Activated CD4-positive, CD25-positive, alpha-beta regulatory T cell treated with anti-CD3 and anti-CD28 coated beads, Interleukin-2, amount 50 U/mL, for 24 hours (primary cell): Measurements from ENCODE around the gene ADAM15.

Experiments used
- ATAC-seq, 2 donors: fragments of 150-1000 bp; cut with Tn5 transposase; one replicate each; pipeline ENCODE4 v1.10.0; 2021; ENCODE audit warnings: mild to moderate bottlenecking in 1 of 2, moderate library complexity in 1 of 2

The ADAM15 gene

DNA sequence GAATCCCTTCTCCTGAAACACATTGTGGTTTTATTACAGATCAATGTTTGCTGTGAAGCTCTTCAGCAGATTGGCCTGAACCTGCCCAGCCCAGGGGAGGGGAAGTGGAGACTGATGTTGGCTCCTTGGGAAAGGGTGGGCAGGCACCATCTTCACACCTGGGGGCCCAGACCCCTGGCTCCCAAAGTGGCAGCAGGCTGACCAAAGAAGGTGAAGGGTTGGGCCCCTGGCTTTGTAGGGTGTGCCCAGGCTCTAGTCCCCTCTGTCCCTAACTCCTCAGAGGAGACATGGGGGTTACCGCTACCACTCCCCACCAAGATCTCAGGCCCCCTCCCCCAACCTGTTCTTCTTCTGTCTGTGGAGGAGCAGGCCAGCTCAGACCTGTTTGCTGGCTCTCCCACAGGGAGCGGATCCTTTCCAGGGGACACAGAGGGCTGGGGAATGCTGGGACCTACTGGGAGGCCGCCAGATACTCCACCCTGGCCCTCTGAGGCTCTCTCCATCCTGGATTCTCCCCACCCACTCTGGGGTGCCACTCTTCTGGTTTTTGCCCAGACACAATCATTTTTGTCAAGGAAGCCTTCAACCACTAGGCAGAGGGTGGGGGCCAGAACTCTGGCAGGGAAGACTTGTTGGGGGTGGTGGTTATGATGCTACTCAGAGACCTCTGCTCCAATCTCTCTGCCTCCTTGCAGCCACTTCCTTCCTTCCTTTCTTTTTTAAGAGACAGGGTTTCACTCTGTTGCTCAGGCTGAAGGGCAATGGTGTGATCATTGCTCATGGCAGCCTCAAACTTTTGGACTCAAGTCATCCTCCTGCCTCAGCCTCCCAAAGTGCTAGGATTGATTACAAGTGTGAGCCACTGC is 22.5 kb downstream of the ADAM15 start:
- no peak for ATAC-seq

DNA sequence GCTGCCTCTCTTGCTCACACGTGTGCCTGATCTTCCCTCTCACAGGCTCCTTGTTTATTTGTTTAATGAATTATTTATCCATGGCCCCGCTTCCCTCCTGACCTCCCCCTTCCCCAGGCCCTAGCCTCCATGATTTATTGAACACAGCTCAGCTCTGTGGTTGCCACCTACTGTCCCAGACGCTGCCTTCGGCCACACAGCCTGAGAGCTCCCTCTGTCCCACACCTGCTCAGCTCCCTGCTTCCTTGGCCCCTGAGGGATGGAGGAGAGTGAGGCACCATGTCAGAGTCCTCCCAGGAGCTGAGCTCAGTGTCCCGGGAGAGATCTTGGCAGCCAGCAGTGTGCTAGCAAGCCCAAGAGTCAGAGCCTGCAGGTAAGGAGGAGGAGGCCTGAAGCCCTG is 24.4 kb downstream of the ADAM15 start:
- ATAC-seq, result no peak

DNA sequence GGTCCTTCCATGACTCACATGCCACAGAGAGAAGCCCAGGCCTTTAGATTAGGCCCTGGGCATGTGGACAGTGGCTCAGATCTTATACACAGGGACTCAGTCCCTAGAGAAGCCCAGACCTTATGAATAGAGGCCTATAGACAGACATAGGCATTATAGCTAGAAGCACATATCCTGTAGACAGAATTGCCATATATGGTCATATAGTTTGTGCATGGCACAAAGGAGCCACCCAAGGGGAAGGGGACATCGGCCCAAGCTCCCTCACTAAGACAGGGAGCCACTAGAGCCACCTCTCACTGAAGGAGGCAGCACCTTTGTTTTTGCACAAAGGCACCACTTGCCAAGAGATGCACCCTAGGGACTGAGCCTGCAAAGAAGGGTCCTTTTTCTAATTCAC is 25.3 kb downstream of the ADAM15 start:
- no peak for ATAC-seq

DNA sequence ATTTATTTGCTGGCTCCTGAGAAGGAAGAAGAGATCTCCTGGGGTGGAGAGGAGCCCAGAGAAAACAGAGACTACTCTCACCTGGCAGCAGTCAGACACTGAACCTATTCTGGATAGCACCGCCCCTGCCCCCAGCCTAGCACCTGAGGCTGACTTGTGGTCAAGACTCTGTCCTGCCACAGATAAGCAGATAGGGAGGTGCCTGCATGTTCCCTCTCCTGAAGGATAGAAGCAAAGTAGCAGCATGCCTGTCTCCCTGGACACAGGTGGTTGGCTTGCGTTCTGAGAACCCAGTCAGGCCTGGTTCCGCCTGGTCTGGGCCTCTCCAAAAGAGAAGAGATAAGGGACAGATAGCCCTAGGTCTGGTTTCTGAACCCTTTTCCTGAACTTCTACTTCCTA is 26.2 kb downstream of the ADAM15 start:
- ATAC-seq, result no peak

DNA sequence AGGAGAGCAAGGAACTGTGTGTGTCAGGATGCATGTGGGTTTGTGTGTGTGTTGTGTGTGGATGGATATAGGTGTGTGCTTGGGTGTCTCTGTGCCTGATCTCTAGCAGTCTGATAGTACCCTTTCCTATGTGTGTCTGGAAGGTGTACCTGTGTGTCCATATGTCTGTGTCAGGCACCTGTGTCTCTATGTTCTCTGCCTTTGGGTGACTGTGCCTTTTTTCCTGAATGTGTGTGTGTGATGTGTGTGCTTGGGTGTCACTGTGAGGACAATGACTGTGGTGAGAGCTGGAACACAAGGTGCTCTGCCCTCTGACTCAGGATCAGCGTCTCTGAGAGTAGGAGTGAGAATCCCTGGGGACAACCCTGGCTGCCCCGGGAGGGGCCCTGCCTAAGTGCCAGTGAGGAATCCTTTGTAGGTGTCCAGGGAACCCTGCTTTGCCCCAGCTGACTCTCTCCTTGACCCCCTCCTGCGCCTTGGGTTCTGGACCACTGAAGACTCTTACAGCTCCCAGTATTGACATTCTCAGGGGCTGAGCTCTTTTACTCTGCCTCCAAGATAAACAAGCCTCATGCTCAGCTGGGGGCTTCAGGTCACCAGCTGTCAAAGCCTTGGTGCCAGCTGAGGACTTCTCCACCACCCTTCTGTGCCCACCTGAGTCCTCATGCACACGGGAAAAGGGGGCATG is 26.8 kb downstream of the ADAM15 start:
- ATAC-seq, result no peak

DNA sequence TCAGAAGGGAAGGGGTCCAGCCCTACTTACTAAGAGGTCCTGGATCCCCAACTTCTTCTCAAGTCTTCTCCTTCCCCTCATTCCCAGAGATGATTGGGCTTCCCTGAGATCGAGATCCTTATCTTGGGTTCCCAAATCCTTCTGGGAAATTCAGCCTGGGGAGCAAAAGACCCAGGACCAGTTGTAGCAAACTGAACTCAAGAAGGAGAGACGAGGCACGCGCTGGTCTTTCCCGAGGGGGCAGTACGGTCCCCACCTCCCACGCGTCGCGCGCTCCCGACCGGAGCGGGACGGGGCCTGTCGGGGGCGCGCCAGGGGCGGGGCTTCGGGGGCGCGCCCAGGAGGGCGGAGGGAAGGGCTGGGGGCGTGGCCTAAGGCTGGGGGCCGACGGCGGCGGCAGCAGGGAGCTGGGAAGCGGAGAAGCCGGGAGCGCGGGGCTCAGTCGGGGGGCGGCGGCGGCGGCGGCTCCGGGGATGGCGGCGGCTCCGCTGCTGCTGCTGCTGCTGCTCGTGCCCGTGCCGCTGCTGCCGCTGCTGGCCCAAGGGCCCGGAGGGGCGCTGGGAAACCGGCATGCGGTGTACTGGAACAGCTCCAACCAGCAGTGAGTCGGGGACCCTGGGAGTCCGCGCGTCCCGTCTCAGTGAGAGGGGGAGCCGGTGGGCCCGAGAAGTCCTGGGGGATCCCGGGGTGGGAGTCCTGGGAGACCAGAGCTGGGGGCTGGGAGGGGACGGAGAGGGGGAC is 27.5 kb downstream of the ADAM15 start, which contains the start of gene EFNA3:
Gene EFNA3 (plus strand): TSS at position 369 of the 741 bp plus-strand sequence. CDS start 105 bp downstream, at position 474.
- ATAC-seq, result peak; percentile 25 to 39

DNA sequence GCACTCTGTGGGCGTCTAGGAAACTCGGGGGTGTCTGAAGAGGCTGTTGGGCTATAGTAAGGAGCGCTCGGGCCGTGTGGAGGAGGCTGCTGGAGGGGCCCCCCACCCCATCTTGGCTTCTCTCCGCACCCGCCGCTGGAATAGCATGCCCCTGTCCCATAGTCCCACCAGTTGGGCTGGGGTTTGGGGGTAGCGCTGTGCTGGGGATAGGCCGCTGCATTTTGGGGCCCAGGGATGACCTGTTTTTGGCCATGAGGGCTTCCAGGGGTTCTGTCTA is 28.0 kb downstream of the ADAM15 start:
- no peak for ATAC-seq

DNA sequence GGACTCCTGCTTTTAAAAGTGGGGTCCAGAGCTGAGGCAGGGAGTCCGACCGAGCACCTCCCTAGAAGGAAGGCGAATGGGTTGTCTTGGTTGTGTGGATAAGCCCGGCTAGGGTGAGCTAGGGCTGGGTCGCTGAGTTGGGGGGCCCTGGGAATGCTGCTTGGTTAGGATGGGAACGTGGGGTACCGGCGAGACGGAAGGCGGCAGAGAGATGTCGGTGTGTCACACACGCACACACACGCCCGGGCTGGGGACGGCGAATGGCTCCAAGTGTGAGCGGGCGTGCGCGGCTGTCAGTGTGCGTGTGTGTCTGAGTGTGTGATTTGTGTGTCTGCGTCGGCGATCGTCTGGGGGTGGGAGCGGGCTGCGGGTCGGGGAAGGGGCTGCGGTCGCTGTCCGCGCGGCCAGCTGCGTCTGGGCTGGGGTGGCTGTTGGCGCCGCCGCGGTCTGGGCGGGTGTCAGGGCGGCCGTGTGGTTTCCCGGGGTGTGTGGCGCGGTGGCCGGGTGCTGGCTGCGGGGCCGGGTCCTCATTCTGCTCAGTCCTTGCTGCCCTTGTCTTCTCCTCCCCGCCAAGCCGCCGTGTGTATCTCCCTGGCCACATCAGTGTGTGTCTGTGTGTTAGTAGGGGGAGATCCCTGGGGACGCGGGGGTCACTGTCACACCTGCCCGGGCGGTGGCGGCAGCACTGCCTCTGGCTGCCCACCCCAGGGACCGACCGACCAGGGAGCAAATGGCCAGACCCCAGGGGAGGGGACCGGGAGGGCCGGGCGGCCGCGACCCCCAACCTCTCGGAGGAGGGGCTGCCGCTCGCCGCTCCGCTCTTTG is 28.6 kb downstream of the ADAM15 start:
- no peak for ATAC-seq

DNA sequence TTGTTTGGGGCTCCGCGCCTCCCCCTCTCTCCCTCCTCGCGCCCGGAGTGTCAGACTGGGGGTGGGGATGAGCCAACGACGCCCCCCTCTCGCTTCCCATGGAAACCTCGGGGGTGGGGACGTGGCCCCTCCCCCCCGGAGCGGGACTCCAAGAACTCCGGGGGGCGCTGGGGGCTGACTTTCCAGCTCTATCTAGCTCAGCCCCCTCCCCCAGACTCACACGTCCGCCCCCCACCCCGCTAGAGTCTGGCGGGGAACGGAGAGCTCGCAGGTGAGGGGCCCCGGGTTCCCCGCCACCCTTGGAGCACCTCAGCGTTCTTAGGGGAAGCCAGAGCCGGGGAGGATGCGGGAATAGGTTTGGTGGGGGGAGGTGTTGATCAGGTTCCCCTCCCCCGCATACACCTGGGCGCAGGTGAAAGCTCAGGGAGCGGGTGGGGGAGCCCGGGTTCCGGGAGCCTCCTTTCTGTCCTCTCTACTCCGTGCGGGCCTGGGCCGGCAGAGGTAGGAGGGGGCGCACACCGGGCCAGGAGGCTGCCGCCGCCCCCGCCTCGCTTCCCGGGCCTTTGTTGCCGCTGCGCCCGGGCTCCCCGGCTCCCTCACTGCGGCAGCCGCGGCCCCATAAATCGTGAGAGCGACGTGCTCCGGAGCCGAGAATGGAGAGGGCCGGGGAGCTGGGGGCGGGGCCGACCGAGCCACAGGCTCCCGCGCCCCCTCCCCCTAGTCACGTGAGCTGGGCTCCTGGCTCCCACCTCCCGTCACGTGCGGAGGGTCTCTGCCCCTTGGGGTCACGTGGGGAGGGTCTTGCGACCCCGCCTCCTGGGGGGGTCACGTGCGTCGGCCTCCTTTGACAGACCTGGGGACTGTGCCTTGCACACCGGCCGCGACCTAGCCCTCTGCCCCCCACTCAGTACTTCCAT is 29.5 kb downstream of the ADAM15 start:
- no peak for ATAC-seq

DNA sequence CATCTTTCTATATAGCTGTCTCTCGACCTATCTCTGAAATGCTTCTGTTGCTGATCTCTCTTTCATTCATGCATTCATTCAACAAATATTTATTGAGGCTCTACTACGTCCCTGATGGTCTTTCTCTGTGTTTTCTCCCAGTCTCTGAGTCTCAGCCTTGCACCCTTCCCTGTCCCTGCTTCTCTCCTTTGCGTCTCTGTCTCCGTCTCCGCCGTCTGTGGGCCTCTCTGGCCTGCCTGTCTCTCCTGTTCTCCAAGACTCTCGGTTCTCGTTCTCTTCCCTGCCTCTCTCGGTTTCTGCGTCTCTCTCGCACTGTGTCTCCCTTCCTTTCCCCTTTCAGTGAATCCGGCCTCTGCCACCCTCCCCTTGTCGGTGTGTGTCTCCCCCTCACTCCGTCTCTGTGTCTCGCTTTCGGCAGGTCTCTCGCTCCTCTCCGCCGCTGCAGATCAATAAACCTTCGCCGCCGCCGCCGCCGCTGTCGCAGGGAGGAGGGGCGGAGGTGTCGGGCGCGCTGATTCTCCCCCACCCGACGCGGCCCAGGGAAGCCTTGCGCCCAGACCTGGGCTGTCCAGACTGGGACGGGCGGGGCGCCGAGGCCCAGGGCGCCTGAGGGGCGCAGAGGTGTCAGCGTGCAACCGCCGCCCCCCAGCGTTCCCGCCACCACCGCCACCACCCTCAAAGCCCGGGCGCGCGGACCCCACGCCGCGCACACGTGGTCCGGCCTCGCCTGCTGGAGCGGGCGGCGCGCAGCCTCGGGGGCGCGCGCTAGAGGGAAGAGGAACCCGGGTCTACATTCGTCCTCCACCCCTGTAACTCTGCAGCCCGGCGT is 30.6 kb downstream of the ADAM15 start:
- ATAC-seq, result no peak

DNA sequence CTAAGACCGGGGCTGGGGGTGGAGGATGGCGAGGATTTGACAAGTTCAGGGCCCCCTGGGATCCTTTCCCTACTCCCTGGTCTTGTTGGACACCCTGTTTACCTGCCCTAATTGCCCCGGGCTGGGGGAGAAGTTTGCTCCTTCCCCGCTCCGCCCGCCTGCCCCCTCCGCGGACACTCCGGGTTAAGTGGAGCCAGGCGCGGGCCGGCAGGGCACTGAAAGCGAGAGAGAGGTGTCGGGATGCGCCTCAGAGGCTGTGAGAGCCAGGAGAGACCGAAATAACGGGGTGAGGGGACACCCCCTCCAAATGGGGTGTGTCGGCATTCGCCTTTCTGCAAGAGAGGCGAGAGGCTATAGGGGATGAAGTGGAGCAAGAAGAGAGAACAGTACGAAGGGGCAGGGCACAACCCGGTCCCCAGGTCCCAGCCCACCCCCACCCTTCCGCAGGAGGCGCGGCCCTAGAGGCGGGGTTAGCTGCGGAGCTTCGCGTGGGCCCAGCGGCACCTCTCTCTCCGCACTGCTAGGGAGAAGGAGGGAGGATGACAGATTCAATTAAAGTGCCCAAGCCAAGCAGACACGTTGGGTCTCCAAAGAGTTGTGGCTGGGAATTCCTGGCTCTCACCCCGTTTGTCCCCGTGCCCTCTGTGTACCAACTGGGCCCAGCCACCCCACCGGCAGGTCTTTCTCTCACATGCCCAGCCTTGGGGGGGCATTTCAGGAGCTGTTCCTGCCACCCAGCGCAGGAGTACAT is 31.4 kb downstream of the ADAM15 start:
- ATAC-seq, result no peak

DNA sequence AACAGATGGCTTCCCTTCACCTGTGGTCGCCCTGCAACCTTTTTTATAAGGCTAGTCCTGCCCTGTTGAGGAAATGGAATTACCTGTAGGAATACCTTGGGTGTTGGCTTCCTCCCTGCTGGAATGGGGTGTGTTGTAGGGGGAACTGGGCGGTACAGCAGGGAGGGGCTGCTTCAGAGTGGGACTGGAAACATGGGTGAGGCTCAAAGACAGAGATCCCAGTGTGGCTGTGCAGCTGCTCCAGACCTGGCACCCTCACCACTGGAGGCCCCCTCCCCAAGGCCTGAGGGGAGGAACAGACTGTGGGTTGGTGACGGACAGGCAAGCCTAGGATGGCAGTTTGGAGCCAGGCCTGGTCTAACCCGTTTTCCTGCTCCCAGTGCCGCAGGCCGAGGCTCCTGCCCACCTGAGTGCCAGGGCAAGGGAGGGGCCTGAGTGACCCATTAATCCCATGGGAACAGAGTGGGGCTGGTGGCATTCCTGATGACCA is 32.0 kb downstream of the ADAM15 start:
- no peak for ATAC-seq

DNA sequence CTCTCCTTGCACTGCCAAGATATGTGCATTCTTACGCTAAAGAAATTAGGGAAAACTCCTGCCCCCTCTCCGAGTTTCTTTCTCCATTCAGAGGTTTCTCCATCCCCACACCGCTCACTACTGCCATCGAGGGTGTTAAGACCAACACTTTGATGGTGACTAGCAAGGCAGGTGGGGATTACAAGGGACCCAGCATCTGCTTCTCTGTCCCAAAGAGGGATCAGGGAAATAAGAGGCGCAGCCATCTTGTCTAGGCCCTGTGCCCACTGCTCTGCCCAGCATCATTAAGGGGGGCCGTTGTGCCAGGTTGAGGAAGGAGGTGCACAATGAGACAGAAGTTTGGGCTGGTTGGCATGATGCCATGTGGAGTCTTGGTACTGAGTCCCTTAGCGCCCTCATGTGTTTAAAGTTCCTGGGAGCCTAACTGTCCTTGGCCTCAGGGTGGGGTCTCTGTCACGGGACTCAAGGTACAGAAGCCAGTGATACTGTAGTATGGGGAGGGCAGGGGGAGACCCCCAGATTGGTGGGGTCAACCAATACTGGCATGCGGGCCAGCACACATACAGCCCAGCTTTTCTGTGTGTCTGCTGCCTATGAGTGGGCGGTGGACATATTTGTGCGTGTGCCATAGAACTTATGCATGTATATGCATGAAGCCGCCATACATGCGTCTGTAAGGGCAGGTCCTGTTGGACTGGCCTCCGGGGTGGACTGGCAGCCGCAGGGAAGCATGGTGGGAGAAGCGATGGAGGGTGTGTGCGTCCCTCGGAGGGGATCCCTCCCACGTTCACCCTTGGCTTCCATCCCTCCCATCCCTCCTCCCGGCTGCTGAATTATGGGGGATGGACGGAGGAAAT is 33.0 kb downstream of the ADAM15 start:
- no peak for ATAC-seq

DNA sequence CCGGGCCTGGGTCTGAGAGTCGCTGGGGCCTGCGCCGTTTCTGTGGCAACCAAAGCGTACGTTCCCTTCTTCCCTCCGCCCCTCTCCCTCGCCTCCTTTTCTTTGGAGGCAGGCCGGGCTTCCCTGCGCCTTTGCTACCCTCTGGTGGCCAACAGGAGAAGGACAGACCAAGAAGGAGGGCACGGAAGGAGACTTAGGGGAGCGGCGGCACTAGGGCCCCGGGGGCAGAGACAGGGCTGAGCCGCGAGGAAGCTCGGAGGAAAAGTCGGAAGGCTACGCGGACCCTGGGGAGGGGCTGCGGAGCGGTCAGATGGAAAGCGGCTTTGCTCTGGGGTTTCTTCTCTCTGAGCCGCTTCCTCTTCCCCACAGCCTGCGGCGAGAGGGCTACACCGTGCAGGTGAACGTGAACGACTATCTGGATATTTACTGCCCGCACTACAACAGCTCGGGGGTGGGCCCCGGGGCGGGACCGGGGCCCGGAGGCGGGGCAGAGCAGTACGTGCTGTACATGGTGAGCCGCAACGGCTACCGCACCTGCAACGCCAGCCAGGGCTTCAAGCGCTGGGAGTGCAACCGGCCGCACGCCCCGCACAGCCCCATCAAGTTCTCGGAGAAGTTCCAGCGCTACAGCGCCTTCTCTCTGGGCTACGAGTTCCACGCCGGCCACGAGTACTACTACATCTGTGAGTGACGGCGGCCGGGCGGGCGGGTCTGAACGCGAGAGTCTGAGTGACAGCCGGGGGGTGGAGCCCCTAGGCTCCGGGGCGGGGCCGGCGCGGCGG is 33.8 kb downstream of the ADAM15 start:
- ATAC-seq, result peak; percentile 84 to 86

DNA sequence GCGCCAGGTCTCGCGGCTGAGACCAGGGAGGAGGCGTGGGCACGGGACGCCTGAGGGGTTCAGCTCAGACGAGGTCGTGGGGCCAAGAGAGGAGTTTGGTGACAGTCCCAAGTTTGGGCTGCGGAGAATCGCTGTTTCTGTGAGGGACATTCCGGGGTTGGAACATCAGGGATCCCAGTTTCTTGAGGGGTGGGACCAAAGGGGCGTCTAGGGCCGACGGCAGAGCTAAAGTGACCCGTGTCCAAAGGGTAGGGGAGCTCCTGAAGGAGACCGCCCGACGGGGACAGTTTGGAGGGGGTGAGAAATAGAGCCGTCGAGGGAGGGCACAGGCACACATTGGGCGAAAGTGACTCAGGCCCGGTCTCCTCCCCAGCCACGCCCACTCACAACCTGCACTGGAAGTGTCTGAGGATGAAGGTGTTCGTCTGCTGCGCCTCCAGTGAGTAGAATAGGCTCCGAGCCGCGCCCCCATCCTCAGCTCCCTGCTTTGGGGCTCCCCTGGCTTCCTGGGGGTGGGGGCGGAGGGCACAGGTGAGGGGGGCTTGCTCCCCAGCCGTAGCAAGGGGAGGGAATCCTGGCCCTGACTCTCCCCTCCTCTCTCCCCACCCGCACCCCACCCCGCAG is 34.5 kb downstream of the ADAM15 start:
- peak; percentile 42 to 49 for ATAC-seq

DNA sequence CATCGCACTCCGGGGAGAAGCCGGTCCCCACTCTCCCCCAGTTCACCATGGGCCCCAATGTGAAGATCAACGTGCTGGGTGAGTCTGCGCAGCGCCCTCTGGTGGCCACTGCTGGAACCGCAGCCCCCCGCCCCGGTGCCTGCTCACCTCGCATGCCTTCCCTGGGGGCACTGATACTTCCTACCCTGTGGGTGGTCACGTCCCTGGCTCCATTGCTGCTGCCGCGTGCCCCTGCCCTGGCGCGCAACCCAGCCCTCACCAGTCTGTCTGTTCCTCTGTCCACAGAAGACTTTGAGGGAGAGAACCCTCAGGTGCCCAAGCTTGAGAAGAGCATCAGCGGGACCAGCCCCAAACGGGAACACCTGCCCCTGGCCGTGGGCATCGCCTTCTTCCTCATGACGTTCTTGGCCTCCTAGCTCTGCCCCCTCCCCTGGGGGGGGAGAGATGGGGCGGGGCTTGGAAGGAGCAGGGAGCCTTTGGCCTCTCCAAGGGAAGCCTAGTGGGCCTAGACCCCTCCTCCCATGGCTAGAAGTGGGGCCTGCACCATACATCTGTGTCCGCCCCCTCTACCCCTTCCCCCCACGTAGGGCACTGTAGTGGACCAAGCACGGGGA is 35.1 kb downstream of the ADAM15 start:
- ATAC-seq, result peak in 1 of 2 donors; percentile 8
